Esophagus squamous epithelium (tissue), 4 donors: ENCODE data around the gene ZNF689.
"Not testable (repeated sequence)": the region's sequence is repeated elsewhere in the genome, so short reads cannot be mapped to it uniquely, and the experiment has no call there.

Source experiments
- CTCF ChIP-seq, 6 experiments: fragments of 450-650 bp in 4 of 6; fragments of 200-600 bp in 2 of 6; sonication (generic) in 2 of 6; IDR thresholded peaks; one replicate each; pipeline ENCODE4 v1.5.1; 2016 to 2019; ENCODE audit warnings: antibody characterized with exemption in 6 of 6, mild to moderate bottlenecking in 4 of 6, moderate library complexity in 4 of 6
- POLR2A ChIP-seq, 4 donors: fragments of 450-650 bp; IDR thresholded peaks; one replicate each; pipeline ENCODE4 v1.6.1; 2017; ENCODE audit warnings: antibody characterized with exemption in 4 of 4, mild to moderate bottlenecking in 4 of 4, moderate library complexity in 3 of 4

- not testable (repeated sequence) for TF ChIP-seq POLR2A, CTCF (IDR thresholded peaks at IDR 0.05)
Measured at GRCh38 chr16:30590869-30591268, 19.3 kb downstream of the ZNF689 start.
